ENCODE measurements around the gene STRN4.

DNA sequence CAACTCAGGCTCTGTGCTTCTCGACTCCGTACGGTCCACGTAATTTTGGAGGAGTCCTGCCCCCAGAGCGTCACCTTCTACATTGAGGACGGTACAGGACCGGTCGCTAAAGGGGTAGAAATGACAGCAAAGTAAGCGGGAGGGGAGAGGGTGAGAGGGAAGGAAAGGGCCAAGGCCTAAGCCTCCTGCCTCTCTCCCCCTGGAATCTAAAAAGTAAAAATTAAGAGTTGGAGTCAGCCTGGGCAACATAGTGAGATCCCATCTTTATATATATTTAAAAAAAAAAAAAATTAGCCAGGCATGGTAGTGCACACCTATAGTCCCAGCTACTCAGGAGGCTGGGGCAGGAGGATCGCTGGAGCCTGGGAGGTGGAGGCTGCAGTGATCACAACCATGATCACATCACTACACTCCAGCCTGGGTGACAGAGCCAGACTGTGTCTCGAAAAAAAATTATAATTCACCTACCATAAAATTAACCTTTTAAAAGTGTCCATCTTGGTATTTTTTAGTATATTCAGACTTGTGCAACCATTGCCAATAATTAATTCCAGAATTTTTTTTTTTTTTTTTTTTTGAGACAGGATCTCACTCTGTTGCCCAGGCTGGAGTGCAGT is 29.5 kb upstream of the STRN4 start:
- no peak for TF ChIP-seq ARNT (IDR thresholded peaks at IDR 0.05)
- no peak for TF ChIP-seq FOXK2 (IDR thresholded peaks at IDR 0.05)
